Measurements from ENCODE around the gene EXTL2. TPM values are rescaled to one million over a fixed set of nuclear protein-coding genes. Genes with fewer than 3 reads are reported as not detected.
"Not testable (repeated sequence)": the region's sequence is repeated elsewhere in the genome, so short reads cannot be mapped to it uniquely, and the experiment has no call there.

EXTL2 gene
- total RNA-seq, 2 experiments from 2014 or later: 1.5 to 1.8 TPM

GRCh38 chr1:100891380-100891779, 3.3 kb downstream of the EXTL2 start:
- Mint-ChIP-seq H3K9me3 (peaks cover 2% of the 10 kb centered on the region), H3K4me3 (peak overlapping the region; percentile 8), H3K4me1 (ENCODE audit: low read depth) (peaks cover 29% of the 10 kb centered on the region), H3K36me3 (ENCODE audit: low read depth) (peaks cover 43% of the 10 kb centered on the region), H3K27ac (no peak overlapping the region), H3K27me3 (no peaks in the 10 kb centered on the region)
- intact Hi-C loops (cut with DNase I, micrococcal nuclease): loop anchor here in 1 of 2 experiments (5.0 to 10.0 kb wide), 3 partner anchors 624 to 857 kb away; partner anchors contain the start of genes RTCA, SASS6 and TRMT13
- Histone ChIP-seq H3K36me3 (ENCODE audit: insufficient read depth, low read length) (no peaks in the 10 kb centered on the region), H3K4me1 (ENCODE audit: insufficient read depth, low read length) (peaks cover 2% of the 10 kb centered on the region), H3K27ac (ENCODE audit: low read depth in 1 of 2, low read length in 2 of 2) (no peak overlapping the region), H3K27me3 (ENCODE audit: control insufficient read depth in 1 of 2, insufficient read depth in 2 of 2, low read length in 2 of 2) (no peaks in the 10 kb centered on the region), H3K4me3 (ENCODE audit: low read length) (no peak overlapping the region), H3K9me3 (ENCODE audit: control insufficient read depth in 1 of 2, insufficient read depth in 1 of 2, low read length in 2 of 2) (peaks cover 9 to 10% of the 10 kb centered on the region in 2 experiments)
- no peak for DNase-seq
- no peak for TF ChIP-seq CTCF (IDR thresholded peaks at IDR 0.05)
- CTCF ChIA-PET: no interaction called here
- POLR2A ChIA-PET: no interaction called here
- ATAC-seq (ENCODE audit: poor library complexity): no peak

GRCh38 chr1:100889869-100890482, 4.7 kb downstream of the EXTL2 start:
- H3K36me3 ChIP-seq (ENCODE audit: insufficient read depth, low read length); H3K9me3 ChIP-seq (ENCODE audit: control insufficient read depth in 1 of 2, insufficient read depth in 1 of 2, low read length in 2 of 2); H3K4me3 ChIP-seq (ENCODE audit: low read length); ATAC-seq (ENCODE audit: poor library complexity); H3K27me3 Mint-ChIP-seq; H3K27ac ChIP-seq (ENCODE audit: low read depth in 1 of 2, low read length in 2 of 2); H3K27ac Mint-ChIP-seq; H3K4me3 Mint-ChIP-seq; H3K4me1 ChIP-seq (ENCODE audit: insufficient read depth, low read length); POLR2A ChIA-PET; CTCF ChIA-PET; H3K27me3 ChIP-seq (ENCODE audit: control insufficient read depth in 1 of 2, insufficient read depth in 2 of 2, low read length in 2 of 2); DNase-seq; H3K9me3 Mint-ChIP-seq: not testable (repeated sequence)
- peaks cover 20% of the 10 kb centered on the region for H3K4me1 Mint-ChIP-seq (ENCODE audit: low read depth)
- intact Hi-C loops (cut with DNase I, micrococcal nuclease): loop anchor here in 1 of 2 experiments (5.0 to 10.0 kb wide), 4 partner anchors 623 to 1043 kb away; partner anchors contain the start of genes RTCA, SASS6 and TRMT13
- peaks cover 29% of the 10 kb centered on the region for H3K36me3 Mint-ChIP-seq (ENCODE audit: low read depth)

GRCh38 chr1:100889007-100889406, 5.6 kb downstream of the EXTL2 start:
- H3K4me1 Mint-ChIP-seq (ENCODE audit: low read depth): peaks cover 12% of the 10 kb centered on the region
- CTCF ChIA-PET; H3K36me3 ChIP-seq (ENCODE audit: insufficient read depth, low read length); H3K4me3 Mint-ChIP-seq; POLR2A ChIA-PET; H3K27ac ChIP-seq (ENCODE audit: low read depth in 1 of 2, low read length in 2 of 2); H3K9me3 Mint-ChIP-seq; H3K27me3 Mint-ChIP-seq; ATAC-seq (ENCODE audit: poor library complexity); DNase-seq; H3K4me1 ChIP-seq (ENCODE audit: insufficient read depth, low read length); H3K4me3 ChIP-seq (ENCODE audit: low read length); H3K9me3 ChIP-seq (ENCODE audit: control insufficient read depth in 1 of 2, insufficient read depth in 1 of 2, low read length in 2 of 2); H3K27me3 ChIP-seq (ENCODE audit: control insufficient read depth in 1 of 2, insufficient read depth in 2 of 2, low read length in 2 of 2); H3K27ac Mint-ChIP-seq: not testable (repeated sequence)
- intact Hi-C loops (cut with DNase I, micrococcal nuclease): loop anchor here in 1 of 2 experiments (5.0 kb wide), 1 partner anchor 1042 kb away; no protein-coding TSS in a partner anchor
- peaks cover 22% of the 10 kb centered on the region for H3K36me3 Mint-ChIP-seq (ENCODE audit: low read depth)

- intact Hi-C loops (cut with DNase I, micrococcal nuclease): no loop called here
- H3K4me1 Mint-ChIP-seq (ENCODE audit: low read depth): no peaks in the 10 kb centered on the region
These were observed 10.7 kb downstream of the EXTL2 start for GRCh38 chr1:100883963-100884362.

More at GRCh38 chr1:100883963-100884362, 10.7 kb downstream of the EXTL2 start:
- Histone ChIP-seq H3K27ac (ENCODE audit: low read depth in 1 of 2, low read length in 2 of 2) (no peak overlapping the region), H3K27me3 (ENCODE audit: control insufficient read depth in 1 of 2, insufficient read depth in 2 of 2, low read length in 2 of 2) (no peaks in the 10 kb centered on the region), H3K9me3 (ENCODE audit: control insufficient read depth in 1 of 2, insufficient read depth in 1 of 2, low read length in 2 of 2) (no peaks in the 10 kb centered on the region), H3K36me3 (ENCODE audit: insufficient read depth, low read length) (no peaks in the 10 kb centered on the region), H3K4me3 (ENCODE audit: low read length) (no peak overlapping the region), H3K4me1 (ENCODE audit: insufficient read depth, low read length) (no peaks in the 10 kb centered on the region)
- Mint-ChIP-seq H3K4me3 (no peak overlapping the region), H3K27ac (no peak overlapping the region), H3K9me3 (peaks cover 2% of the 10 kb centered on the region), H3K27me3 (no peaks in the 10 kb centered on the region), H3K36me3 (ENCODE audit: low read depth) (peaks cover 10% of the 10 kb centered on the region)
- POLR2A ChIA-PET: no interaction called here
- CTCF ChIA-PET: interaction anchor here (1.0 kb wide), 1 partner anchor 258 kb away, joined by 3 read pairs; no protein-coding TSS in a partner anchor
- no peak for TF ChIP-seq CTCF (IDR thresholded peaks at IDR 0.05)
- no peak for ATAC-seq (ENCODE audit: poor library complexity)
- DNase-seq: no peak

All from CD4-positive, alpha-beta T cell (primary cell).